ENCODE results near the gene OPN3.
"Not testable (repeated sequence)": the region's sequence is repeated elsewhere in the genome, so short reads cannot be mapped to it uniquely, and the experiment has no call there.

Gene OPN3

GRCh38 chr1:241678536-241678935 lies 38.4 kb upstream of the OPN3 start:
- no peak for TF ChIP-seq CTCF (IDR thresholded peaks at IDR 0.05; ENCODE audit: low read depth, low read length)
- H3K4me3 ChIP-seq (ENCODE audit: low read depth, low read length) = no peak overlapping the region

GRCh38 chr1:241677201-241677600 lies 37.0 kb upstream of the OPN3 start:
- no peak overlapping the region for H3K4me3 ChIP-seq (ENCODE audit: low read depth, low read length)
- no peak for TF ChIP-seq CTCF (IDR thresholded peaks at IDR 0.05; ENCODE audit: low read depth, low read length)

GRCh38 chr1:241675983-241676382 lies 35.8 kb upstream of the OPN3 start:
- TF ChIP-seq CTCF (IDR thresholded peaks at IDR 0.05; ENCODE audit: low read depth, low read length) = no peak
- H3K4me3 ChIP-seq (ENCODE audit: low read depth, low read length) = no peak overlapping the region

- no peak overlapping the region for H3K4me3 ChIP-seq (ENCODE audit: low read depth, low read length)
- TF ChIP-seq CTCF (IDR thresholded peaks at IDR 0.05; ENCODE audit: low read depth, low read length) = no peak
These were observed 34.7 kb upstream of the OPN3 start for GRCh38 chr1:241674805-241675384.

GRCh38 chr1:241672301-241672700 lies 32.1 kb upstream of the OPN3 start:
- H3K4me3 ChIP-seq (ENCODE audit: low read depth, low read length) = no peak overlapping the region
- no peak for TF ChIP-seq CTCF (IDR thresholded peaks at IDR 0.05; ENCODE audit: low read depth, low read length)

GRCh38 chr1:241666419-241666818 lies 26.2 kb upstream of the OPN3 start:
- no peak overlapping the region for H3K4me3 ChIP-seq (ENCODE audit: low read depth, low read length)
- no peak for TF ChIP-seq CTCF (IDR thresholded peaks at IDR 0.05; ENCODE audit: low read depth, low read length)

GRCh38 chr1:241660424-241660972 lies 20.3 kb upstream of the OPN3 start:
- no peak overlapping the region for H3K4me3 ChIP-seq (ENCODE audit: low read depth, low read length)
- no peak for TF ChIP-seq CTCF (IDR thresholded peaks at IDR 0.05; ENCODE audit: low read depth, low read length)

- H3K4me3 ChIP-seq (ENCODE audit: low read depth, low read length) = not testable (repeated sequence)
These were observed 18.8 kb upstream of the OPN3 start for GRCh38 chr1:241659016-241659415.
